Hematopoietic multipotent progenitor cell treated with erythropoietin and hydrocortisone succinate and interleukin-3 and kit ligand, for 8 days (in vitro differentiated cells): ENCODE data around the gene CNKSR3.

Experiments used
- DNase-seq: peaks from one replicate; pipeline ENCODE4 v3.0.0-alpha.2; 2015

Gene CNKSR3

DNA sequence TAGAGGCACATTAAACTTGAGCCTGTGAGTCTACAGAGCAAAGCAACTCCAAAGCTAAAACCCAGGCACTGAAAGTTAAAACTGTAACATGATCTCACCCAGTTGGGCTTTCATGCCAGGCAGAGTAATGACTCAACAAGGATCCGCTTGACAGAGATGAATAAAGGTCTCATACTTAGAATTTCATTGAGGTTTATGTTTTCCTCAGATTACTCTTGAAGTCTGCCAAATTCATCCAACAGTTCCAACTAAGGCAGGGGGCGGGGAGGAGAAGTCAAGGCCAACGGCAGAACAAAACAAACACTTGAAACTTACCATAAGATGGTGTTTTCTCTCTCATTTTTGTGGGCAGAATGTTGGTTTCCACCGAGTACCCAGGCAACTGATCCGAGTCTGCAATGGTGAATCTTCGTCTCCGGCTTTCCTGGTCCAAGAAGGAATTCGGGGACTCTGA lies 99.8 kb downstream of the CNKSR3 start:
- no peak for DNase-seq

- DNase-seq = no peak
These were observed 101.5 kb downstream of the CNKSR3 start for GRCh38 chr6:154408891-154409500.

GRCh38 chr6:154407440-154407839 lies 103.0 kb downstream of the CNKSR3 start:
- DNase-seq = no peak

GRCh38 chr6:154406869-154407268 lies 103.6 kb downstream of the CNKSR3 start:
- DNase-seq = no peak

DNA sequence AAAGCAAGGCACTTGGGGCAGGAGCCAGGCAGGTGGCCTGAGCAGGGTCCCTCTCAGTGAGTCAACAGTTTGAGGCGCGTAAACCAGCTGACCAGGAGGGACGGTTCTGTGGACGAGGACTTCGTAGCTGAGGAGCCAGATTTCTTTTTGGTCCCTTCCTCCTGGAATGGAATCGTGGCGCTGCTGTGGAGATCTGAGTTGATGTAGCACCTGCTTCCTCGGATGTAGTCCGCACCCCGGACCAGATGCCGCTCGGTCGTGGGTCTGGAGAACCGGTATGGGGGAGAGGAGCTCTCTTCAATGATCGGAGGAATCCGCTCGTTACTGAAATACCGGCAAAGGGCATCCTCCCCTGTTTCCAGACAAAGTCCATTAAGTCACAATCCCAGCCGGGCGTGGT lies 104.2 kb downstream of the CNKSR3 start:
- no peak for DNase-seq

GRCh38 chr6:154404791-154405400 lies 105.6 kb downstream of the CNKSR3 start:
- no peak for DNase-seq

GRCh38 chr6:154403788-154404187 lies 106.7 kb downstream of the CNKSR3 start:
- DNase-seq = peak; percentile 79

DNA sequence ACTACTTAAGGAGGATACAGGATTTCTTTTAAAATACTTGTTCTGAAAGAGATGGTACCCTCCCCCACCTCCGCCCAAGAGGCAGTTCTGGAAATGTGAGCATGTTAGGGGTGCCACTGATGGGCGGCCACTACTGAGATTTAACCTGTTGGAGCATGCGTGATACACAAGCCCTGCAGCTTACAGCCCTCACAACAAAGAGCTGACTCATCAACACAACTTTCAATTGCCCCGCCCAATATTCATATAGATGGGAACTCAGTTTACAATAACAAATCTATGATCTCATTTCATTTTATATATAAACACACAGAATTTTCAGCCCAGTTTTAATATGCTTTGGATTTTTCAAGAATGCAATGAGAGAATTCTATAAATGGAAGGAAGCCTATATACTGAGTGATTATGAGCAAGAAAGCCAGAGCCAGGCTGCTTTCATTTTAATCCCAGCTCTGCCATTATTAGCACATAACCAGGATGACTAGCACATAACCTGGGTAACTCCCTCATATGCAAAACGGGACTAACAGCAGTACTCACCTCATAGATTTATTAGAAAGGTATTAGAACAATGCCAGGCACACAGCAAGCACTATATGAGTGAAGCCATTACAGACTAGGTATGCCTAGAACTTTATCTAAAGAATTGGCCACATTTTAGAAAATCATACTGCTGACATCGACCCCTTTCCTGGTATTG lies 108.3 kb downstream of the CNKSR3 start:
- DNase-seq = no peak

GRCh38 chr6:154399097-154399496 lies 111.4 kb downstream of the CNKSR3 start:
- DNase-seq = no peak

- no peak for DNase-seq
These were observed 112.8 kb downstream of the CNKSR3 start for GRCh38 chr6:154397491-154398195.

GRCh38 chr6:154395878-154396277 lies 114.6 kb downstream of the CNKSR3 start:
- no peak for DNase-seq

DNA sequence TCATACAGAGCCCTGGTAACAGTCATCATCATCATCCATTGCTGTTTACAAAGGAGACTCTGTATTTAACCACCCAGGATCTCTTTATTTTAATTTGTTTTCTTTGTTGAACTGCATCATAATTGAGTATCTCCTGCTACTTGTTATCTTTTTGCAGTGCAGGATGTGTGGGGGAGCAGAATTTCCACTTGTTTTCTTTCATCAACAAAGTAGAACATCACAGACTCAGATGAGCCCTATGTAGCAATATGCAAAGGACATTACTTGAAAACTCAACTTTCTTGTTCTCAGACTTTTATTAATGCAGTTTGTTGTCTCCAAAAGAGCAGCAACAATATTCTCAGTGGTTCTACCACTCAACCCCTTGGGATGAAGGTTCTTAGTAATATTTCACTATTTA lies 115.2 kb downstream of the CNKSR3 start:
- no peak for DNase-seq

DNA sequence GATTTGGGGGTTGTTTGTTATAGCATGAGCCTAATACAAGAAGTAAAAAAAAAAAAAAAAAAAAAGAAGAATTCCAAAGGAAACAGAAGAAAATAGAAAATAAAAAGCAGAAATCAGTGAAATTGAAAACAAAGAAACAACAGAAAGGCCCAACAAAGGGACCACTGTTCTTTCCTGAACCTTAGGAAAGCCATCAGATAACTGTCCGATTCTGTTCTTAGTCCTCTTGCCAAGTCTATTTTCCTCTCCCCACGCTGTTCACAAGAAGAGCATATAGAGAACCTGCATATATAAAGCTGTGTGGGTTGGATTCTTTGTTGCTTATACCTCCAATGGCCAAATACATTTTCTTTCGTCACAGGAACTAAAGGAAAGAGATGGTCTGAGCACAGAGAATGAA lies 115.9 kb downstream of the CNKSR3 start:
- DNase-seq = no peak

DNA sequence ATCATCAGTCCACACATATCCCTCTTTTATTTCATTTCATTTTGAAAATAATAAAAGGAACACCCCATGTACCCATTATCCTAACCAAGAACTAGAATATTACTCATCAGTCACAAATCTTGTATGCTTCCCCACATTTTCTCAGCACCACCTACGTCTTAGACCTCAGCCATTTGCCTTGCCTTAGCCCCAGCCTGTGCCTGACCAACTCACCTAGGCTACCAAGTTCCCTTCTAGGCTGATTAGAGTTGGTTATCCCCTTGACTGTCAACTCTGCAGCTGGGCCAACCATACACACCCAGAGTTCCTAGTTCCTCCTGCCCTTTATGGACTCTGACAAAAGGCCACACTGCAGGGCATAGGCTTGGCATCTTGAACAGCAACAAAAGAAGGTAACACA lies 120.5 kb downstream of the CNKSR3 start:
- no peak for DNase-seq

DNA sequence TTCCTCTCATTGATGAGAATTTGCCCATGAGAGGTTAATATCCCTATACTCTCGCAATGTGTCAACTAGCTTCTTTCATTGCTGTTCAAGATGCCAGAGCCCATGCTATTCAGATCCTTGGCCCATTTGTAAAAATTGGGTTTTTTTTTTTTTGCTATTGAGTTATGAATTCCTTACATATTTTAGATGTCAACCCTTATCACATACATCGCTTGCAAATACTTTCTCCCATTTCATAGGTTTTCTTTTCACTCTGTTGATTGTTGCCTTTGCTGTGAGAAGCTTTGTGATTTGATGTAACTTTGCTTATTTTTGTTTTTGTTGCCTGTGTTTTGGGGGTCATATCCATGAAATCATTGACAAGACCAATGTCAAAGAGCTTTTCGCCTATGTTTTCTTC lies 121.7 kb downstream of the CNKSR3 start:
- no peak for DNase-seq

DNA sequence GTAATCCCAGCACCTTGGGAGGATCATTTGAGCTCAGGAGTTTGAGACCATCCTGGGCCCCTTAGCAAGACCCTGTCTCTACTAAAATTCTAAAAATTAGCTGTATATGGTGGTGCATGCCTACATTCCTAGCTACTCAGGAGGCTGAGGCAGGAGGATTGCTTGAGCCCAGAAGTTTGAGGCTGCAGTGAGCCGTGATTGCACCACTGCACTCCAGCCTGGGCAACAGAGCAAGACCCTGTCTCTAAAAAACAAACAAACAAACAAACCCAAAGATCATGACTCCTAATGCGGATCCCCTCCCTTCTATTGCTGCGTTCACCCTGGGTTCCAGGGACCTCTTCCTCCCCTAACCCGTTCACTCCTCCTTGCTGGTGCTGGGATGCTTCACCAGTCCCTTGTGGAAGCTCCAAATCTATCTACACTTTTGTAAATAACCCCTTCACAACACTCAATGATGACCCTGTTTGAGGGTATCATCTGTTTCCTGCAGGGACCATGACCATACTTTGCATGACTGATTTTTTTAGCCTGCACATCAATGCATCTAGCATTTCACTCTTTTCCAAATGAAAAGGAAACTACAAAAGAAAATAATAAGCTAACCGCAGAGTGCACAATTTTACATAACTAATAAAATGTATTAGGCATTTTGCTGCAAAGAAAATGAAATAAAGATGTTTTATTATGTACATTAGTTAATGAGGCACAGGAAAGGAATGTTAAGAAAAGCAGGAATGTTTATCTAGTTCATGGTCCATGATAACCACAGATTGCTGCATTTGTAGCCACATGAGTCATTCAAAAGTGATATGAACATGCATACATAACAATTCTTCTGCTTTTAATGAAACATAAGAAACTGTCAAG lies 123.4 kb downstream of the CNKSR3 start:
- no peak for DNase-seq

GRCh38 chr6:154384191-154384590 lies 126.3 kb downstream of the CNKSR3 start:
- no peak for DNase-seq

- DNase-seq = no peak
These were observed 127.2 kb downstream of the CNKSR3 start for GRCh38 chr6:154383273-154383672.

- no peak for DNase-seq
These were observed 127.7 kb downstream of the CNKSR3 start for GRCh38 chr6:154382740-154383139.

DNA sequence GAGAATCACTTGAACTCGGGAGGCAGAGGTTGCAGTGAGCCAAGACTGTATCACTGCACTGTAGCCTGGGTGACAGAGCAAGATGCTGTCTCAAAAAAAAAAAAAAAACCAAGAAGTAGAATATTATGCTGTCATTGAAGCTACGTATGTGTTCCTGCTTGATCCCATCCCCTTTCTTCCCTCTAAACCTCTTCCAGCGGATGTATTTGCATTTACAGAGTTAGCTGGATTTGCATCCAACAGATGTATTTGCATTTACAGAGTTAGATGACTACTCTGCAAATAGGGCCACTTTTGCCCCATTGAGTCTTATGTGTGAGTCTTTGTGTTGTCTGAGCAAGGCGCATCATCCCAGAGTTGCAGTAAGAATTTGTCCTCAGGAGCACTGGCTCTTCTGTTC lies 128.9 kb downstream of the CNKSR3 start:
- DNase-seq = no peak

GRCh38 chr6:154380741-154381140 lies 129.7 kb downstream of the CNKSR3 start:
- no peak for DNase-seq

- DNase-seq = no peak
These were observed 130.9 kb downstream of the CNKSR3 start for GRCh38 chr6:154379585-154379984.

DNA sequence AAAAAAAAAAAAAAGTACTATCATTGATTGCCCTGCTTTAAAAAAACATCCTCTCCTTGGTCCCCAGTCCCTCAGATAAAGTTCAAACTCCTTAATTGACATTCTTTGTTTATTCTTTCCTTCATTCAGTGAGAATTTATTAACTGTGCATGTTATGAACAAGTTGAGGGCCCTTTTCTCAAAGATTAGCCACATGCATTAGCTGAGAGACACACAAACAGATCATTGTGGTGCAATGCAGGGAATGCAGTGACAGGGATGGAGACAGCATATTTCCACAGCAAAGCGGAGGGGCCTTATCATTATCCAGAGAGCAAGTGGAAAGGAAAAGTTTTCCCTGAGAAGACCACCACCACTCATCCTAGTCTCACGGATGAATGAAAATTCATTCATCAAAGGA lies 132.0 kb downstream of the CNKSR3 start:
- no peak for DNase-seq
